OCI-LY3 (cell line): ENCODE results near the gene APOO.

Source experiments
- H2AFZ ChIP-seq: fragments of 200-600, 300-600 bp; shearing (Covaris generic); 2 replicates; pipeline ENCODE4 v1.6.0; 2014; ENCODE audit warnings: antibody characterized with exemption, low read depth, low read length
- H3K27ac ChIP-seq: fragments of 200-600, 300-600 bp; sonication (generic); 2 replicates; pipeline ENCODE4 v1.5.1; 2014; ENCODE audit warnings: mild to moderate bottlenecking, low read length, moderate library complexity, mixed read lengths
- H3K27me3 ChIP-seq: fragments of 200-600, 300-600 bp; sonication (generic); 2 replicates; pipeline ENCODE4 v1.6.1; 2014; ENCODE audit warnings: low read depth, low read length, mixed read lengths
- H3K36me3 ChIP-seq: fragments of 200-600, 300-600 bp; sonication (generic); replicated peaks from 2 replicates; pipeline ENCODE3; 2014; ENCODE audit warnings: low read depth, low read length, mixed read lengths
- H3K4me1 ChIP-seq: fragments of 300-600, 200-600 bp; sonication (generic); 2 replicates; pipeline ENCODE4 v1.6.1; 2014; ENCODE audit warnings: low read length, mixed read lengths
- H3K4me2 ChIP-seq: fragments of 200-600, 300-600 bp; sonication (generic); 2 replicates; pipeline ENCODE4 v1.6.1; 2014; ENCODE audit warnings: low read length, mixed read lengths
- H3K4me3 ChIP-seq: fragments of 300-600, 200-600 bp; sonication (generic); 2 replicates; pipeline ENCODE4 v1.5.1; 2014; ENCODE audit warnings: antibody characterized with exemption, mild to moderate bottlenecking, low read length, moderate library complexity
- H3K79me2 ChIP-seq: fragments of 300-600, 200-600 bp; shearing (Covaris generic); 2 replicates; pipeline ENCODE4 v1.6.1; 2014; ENCODE audit warnings: mild to moderate bottlenecking, low read length, mixed read lengths
- H3K9ac ChIP-seq: fragments of 300-600, 200-600 bp; shearing (Covaris generic); 2 replicates; pipeline ENCODE4 v1.6.0; 2014; ENCODE audit warnings: mild to moderate bottlenecking, low read length, moderate library complexity
- H3K9me3 ChIP-seq: fragments of 200-600, 300-600 bp; shearing (Covaris generic); 2 replicates; pipeline ENCODE4 v1.6.1; 2014; ENCODE audit warnings: low read length, mixed read lengths; ENCODE audit not compliant: insufficient read depth
- H4K20me1 ChIP-seq: fragments of 200-600, 300-600 bp; sonication (generic); 2 replicates; pipeline ENCODE4 v1.6.1; 2016; ENCODE audit warnings: low read length, mixed read lengths; ENCODE audit not compliant: insufficient read depth
- CTCF ChIP-seq: fragments of 200-600, 300-600 bp; sonication (generic); IDR thresholded peaks from 2 replicates; pipeline ENCODE4 v1.5.1; 2014; ENCODE audit warnings: antibody characterized with exemption, low read length, low read depth
- EZH2phosphoT487 ChIP-seq: fragments of 200-600 bp; shearing (Covaris generic); IDR thresholded peaks from 2 replicates; pipeline ENCODE4 v1.6.1; 2018; ENCODE audit warnings: antibody characterized with exemption, mixed run types, low read depth

Gene APOO

GRCh38 chrX:23885803-23886202, 21.9 kb downstream of the APOO start:
- Histone ChIP-seq H3K4me1 (no peaks in the 10 kb centered on the region), H3K4me2 (no peak overlapping the region), H3K9ac (no peak overlapping the region), H3K27ac (no peak overlapping the region), H3K4me3 (no peak overlapping the region), H3K9me3 (no peaks in the 10 kb centered on the region), H3K36me3 (no peaks in the 10 kb centered on the region), H3K27me3 (no peaks in the 10 kb centered on the region), H2AFZ (no peak overlapping the region), H4K20me1 (no peaks in the 10 kb centered on the region), H3K79me2 (no peaks in the 10 kb centered on the region)
- TF ChIP-seq CTCF (no peak), EZH2phosphoT487 (no peak)

- H3K9ac ChIP-seq, result no peak overlapping the region
- no peaks in the 10 kb centered on the region for H3K36me3 ChIP-seq
- H3K79me2 ChIP-seq, result no peaks in the 10 kb centered on the region
- no peak overlapping the region for H3K27ac ChIP-seq
- no peaks in the 10 kb centered on the region for H3K27me3 ChIP-seq
- TF ChIP-seq CTCF (no peak), EZH2phosphoT487 (no peak)
- H2AFZ ChIP-seq, result no peak overlapping the region
- no peaks in the 10 kb centered on the region for H3K4me1 ChIP-seq
- H3K4me3 ChIP-seq, result no peak overlapping the region
- H4K20me1 ChIP-seq, result no peaks in the 10 kb centered on the region
- no peak overlapping the region for H3K4me2 ChIP-seq
- no peaks in the 10 kb centered on the region for H3K9me3 ChIP-seq
These were observed 23.2 kb downstream of the APOO start for GRCh38 chrX:23884427-23885024.

DNA sequence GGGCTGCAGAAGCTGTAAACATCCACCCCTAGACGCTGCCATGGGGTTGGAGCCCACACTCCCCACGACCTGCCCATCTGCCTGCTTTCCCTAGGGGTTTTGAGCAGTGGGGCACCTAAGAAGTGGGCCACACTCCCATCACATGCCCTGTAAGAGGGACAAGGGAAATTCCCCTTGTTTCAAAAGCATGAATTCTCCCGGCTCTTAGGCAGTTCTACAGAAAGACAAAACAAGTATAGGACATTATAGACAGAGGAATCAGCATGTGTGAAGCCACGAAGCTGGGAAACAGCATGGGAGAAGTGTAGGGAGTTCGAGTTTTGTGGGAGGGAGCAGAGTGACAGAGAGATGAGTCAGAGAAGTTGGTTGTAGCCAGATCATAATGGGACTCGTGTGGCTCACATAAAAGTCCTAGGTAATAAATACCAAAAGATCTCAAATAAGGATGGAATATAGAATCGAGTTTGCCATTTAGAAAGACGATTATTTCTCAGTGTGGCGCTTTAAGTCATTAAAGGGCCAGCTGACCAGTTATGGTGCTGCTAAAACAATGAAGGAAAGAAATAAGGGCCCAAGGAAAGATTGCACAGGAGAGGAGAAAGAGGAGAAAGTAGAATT, 23.9 kb downstream of the APOO start:
- Histone ChIP-seq H3K9ac (no peak overlapping the region), H2AFZ (no peak overlapping the region), H3K27ac (no peak overlapping the region), H3K4me3 (no peak overlapping the region), H3K4me1 (no peaks in the 10 kb centered on the region), H3K79me2 (no peaks in the 10 kb centered on the region), H3K36me3 (no peaks in the 10 kb centered on the region), H3K27me3 (no peaks in the 10 kb centered on the region), H4K20me1 (no peaks in the 10 kb centered on the region), H3K9me3 (no peaks in the 10 kb centered on the region), H3K4me2 (no peak overlapping the region)
- TF ChIP-seq CTCF (no peak), EZH2phosphoT487 (no peak)

DNA sequence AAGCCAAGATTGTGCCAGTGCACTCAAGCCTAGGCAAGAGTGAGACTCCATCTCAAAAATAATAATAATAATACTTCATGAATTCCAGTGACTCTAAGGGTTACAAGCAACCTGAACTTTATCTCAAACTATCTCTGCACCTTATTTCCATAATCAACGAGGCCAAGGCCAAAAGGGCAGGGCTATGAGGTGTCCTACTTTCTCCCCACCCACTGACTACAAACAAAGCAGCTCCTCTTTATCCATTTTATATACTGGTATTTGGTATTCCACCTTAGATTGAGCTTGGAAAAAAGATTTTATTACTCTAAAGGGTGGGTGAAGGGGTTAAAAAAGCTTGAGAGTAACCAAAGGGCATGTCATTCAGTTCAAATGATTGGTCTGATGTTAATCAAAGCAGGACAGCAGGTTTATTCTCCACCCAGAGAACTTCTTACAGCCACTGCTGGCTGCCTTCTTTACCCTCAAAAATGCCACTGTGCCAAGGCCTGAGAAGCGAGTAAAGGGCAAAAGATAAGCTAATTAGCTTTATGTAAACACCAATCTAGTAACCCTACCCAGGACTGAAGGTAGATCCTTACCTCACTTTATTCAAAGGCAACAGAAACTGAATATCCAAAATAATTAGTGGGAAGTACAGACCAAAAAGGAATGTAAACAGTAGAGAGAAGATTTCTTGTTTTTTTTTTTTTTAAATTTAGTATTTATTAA, 28.2 kb downstream of the APOO start:
- H2AFZ ChIP-seq, result no peak overlapping the region
- no peaks in the 10 kb centered on the region for H4K20me1 ChIP-seq
- no peaks in the 10 kb centered on the region for H3K27me3 ChIP-seq
- H3K4me1 ChIP-seq, result no peaks in the 10 kb centered on the region
- no peaks in the 10 kb centered on the region for H3K36me3 ChIP-seq
- H3K27ac ChIP-seq, result no peak overlapping the region
- no peaks in the 10 kb centered on the region for H3K79me2 ChIP-seq
- no peak overlapping the region for H3K9ac ChIP-seq
- TF ChIP-seq CTCF (no peak), EZH2phosphoT487 (no peak)
- no peak overlapping the region for H3K4me2 ChIP-seq
- H3K9me3 ChIP-seq, result no peaks in the 10 kb centered on the region
- no peak overlapping the region for H3K4me3 ChIP-seq
